Midbrain (tissue), 1 donor: ENCODE results near the gene TMEM158.
A peak's percentile ranks its signal among the peaks of the same experiment; 100 is the strongest.

Experiments used
- DNase-seq: peaks from one replicate; lab custom pipeline; 2025; lab: John Stamatoyannopoulos, UW

Gene TMEM158

GRCh38 chr3:45232521-45232920 is 6.4 kb upstream of the TMEM158 start:
- no peak for DNase-seq

- no peak for DNase-seq
Measured at GRCh38 chr3:45227946-45228345, 1.9 kb upstream of the TMEM158 start.

- peak; percentile 7 for DNase-seq
Measured at GRCh38 chr3:45227071-45227820, 1.2 kb upstream of the TMEM158 start.

GRCh38 chr3:45225465-45226205 is 452 bp downstream of the TMEM158 start:
- DNase-seq, result no peak

GRCh38 chr3:45224824-45225464 is 1.1 kb downstream of the TMEM158 start:
- peak; percentile 82 for DNase-seq

GRCh38 chr3:45223889-45224727 is 2.0 kb downstream of the TMEM158 start:
- DNase-seq, result no peak

- no peak for DNase-seq
Measured at GRCh38 chr3:45219694-45220093, 6.4 kb downstream of the TMEM158 start.

GRCh38 chr3:45218578-45219390 is 7.3 kb downstream of the TMEM158 start:
- DNase-seq, result no peak

GRCh38 chr3:45216021-45216609 is 10.0 kb downstream of the TMEM158 start:
- no peak for DNase-seq

- no peak for DNase-seq
Measured at GRCh38 chr3:45215466-45215865, 10.6 kb downstream of the TMEM158 start.

GRCh38 chr3:45214061-45214680 is 11.9 kb downstream of the TMEM158 start:
- no peak for DNase-seq

GRCh38 chr3:45212095-45212468 is 14.0 kb downstream of the TMEM158 start:
- no peak for DNase-seq

GRCh38 chr3:45211466-45212094 is 14.5 kb downstream of the TMEM158 start:
- no peak for DNase-seq

- peak; percentile 12 for DNase-seq
Measured at GRCh38 chr3:45210308-45211041, 15.6 kb downstream of the TMEM158 start.

GRCh38 chr3:45209526-45209925 is 16.6 kb downstream of the TMEM158 start:
- DNase-seq, result no peak

GRCh38 chr3:45208586-45208985 is 17.5 kb downstream of the TMEM158 start:
- no peak for DNase-seq

- DNase-seq, result no peak
Measured at GRCh38 chr3:45207446-45207845, 18.6 kb downstream of the TMEM158 start.

- DNase-seq, result no peak
Measured at GRCh38 chr3:45205126-45205525, 21.0 kb downstream of the TMEM158 start.

- DNase-seq, result no peak
Measured at GRCh38 chr3:45204136-45204535, 22.0 kb downstream of the TMEM158 start.
